ENCODE measurements around the gene PCARE.

- TF ChIP-seq EZH2 (IDR thresholded peaks at IDR 0.05; ENCODE audit: insufficient read depth, poor library complexity, severe bottlenecking) (no peak), EZH2phosphoT487 (IDR thresholded peaks at IDR 0.05; ENCODE audit: insufficient read depth, low read depth) (no peak)
Observed at GRCh38 chr2:29063646-29064345, 10.5 kb downstream of the PCARE start.

Data from GM23248 (cell line).